ENCODE results near the gene TMC6. TPM values are rescaled to one million over a fixed set of nuclear protein-coding genes. Genes with fewer than 3 reads are reported as not detected.

TMC6 gene
- total and polyA plus RNA-seq, 2 of the 4 experiments (the other 2 are of a cell fraction) = 0.19 TPM; not detected in 1

- Histone ChIP-seq H4K8ac (ENCODE audit: low read depth in 2 of 2, low read length in 2 of 2) (no peak overlapping the region), H3K4ac (ENCODE audit: low read depth, low read length) (no peak overlapping the region), H3K4me1 (ENCODE audit: control insufficient read depth, insufficient read depth, low read length) (no peaks in the 10 kb centered on the region), H3K9me3 (ENCODE audit: control insufficient read depth, insufficient read depth, low read length) (no peaks in the 10 kb centered on the region), H3K56ac (ENCODE audit: extremely low read depth, insufficient read depth, low read length) (no peak overlapping the region), H2AFZ (replicated peaks; ENCODE audit: low read length, poor library complexity) (no peak overlapping the region), H4K5ac (ENCODE audit: low read depth, low read length) (no peak overlapping the region), H4K20me1 (ENCODE audit: insufficient read depth, low read length) (no peaks in the 10 kb centered on the region), H3K9me1 (ENCODE audit: insufficient read depth, low read length) (no peaks in the 10 kb centered on the region), H4K91ac (ENCODE audit: insufficient read depth, low read depth, low read length) (no peak overlapping the region), H3K18ac (ENCODE audit: low read depth, low read length) (no peak overlapping the region), H3K36me3 (ENCODE audit: control insufficient read depth, insufficient read depth, low read length) (no peaks in the 10 kb centered on the region), H2AK5ac (ENCODE audit: low read depth, low read length) (no peak overlapping the region), H3K27ac (ENCODE audit: insufficient read depth, low read length) (no peak overlapping the region), H3K27me3 (ENCODE audit: control insufficient read depth, insufficient read depth, low read length) (peaks cover 45% of the 10 kb centered on the region), H2AK9ac (replicated peaks; ENCODE audit: low read depth, low read length, poor library complexity) (no peak overlapping the region), H2BK5ac (ENCODE audit: low read depth, low read length, poor library complexity, severe bottlenecking) (no peak overlapping the region), H3K79me1 (ENCODE audit: low read depth in 1 of 2, low read length in 2 of 2) (no peaks in the 10 kb centered on the region), H2BK20ac (ENCODE audit: low read depth, low read length) (no peak overlapping the region), H2BK15ac (ENCODE audit: low read depth, low read length) (no peak overlapping the region), H3K4me3 (ENCODE audit: insufficient read depth, low read depth, low read length) (no peak overlapping the region), H3K23ac (ENCODE audit: low read depth, low read length) (no peak overlapping the region), H3K9ac (ENCODE audit: low read depth, low read length) (no peak overlapping the region), H3K14ac (replicated peaks; ENCODE audit: low read depth, low read length) (no peak overlapping the region), H3K4me2 (ENCODE audit: low read depth, low read length) (no peak overlapping the region), H2BK120ac (ENCODE audit: low read depth, low read length) (no peak overlapping the region)
- in situ Hi-C loops (cut with MboI; ENCODE audit: low sequenced_read_pairs) = no loop called here
- dilution Hi-C loops (cut with HindIII; ENCODE audit: low sequenced_read_pairs, unreplicated experiment) = no loop called here
- no peak for TF ChIP-seq CHD1 (IDR thresholded peaks at IDR 0.05; ENCODE audit: low read depth, low read length)
- TF ChIP-seq NFE2L2 (IDR thresholded peaks at IDR 0.05; ENCODE audit: low read depth, low read length) = no peak
- no peak for TF ChIP-seq SMC3 (IDR thresholded peaks at IDR 0.05; ENCODE audit: low read depth, low read length)
- no peak for TF ChIP-seq RCOR1 (IDR thresholded peaks at IDR 0.05; ENCODE audit: insufficient replicate concordance, low read length)
- TF ChIP-seq CTCF (conservative IDR thresholded peaks at IDR 0.05; ENCODE audit: low read depth, low read length) = no peak
- TF ChIP-seq, protein P1, sequence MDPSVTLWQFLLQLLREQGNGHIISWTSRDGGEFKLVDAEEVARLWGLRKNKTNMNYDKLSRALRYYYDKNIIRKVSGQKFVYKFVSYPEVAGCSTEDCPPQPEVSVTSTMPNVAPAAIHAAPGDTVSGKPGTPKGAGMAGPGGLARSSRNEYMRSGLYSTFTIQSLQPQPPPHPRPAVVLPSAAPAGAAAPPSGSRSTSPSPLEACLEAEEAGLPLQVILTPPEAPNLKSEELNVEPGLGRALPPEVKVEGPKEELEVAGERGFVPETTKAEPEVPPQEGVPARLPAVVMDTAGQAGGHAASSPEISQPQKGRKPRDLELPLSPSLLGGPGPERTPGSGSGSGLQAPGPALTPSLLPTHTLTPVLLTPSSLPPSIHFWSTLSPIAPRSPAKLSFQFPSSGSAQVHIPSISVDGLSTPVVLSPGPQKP (IDR thresholded peaks at IDR 0.05; ENCODE audit: borderline replicate concordance, low read depth, low read length) = no peak
- no peak for TF ChIP-seq POLR2A (IDR thresholded peaks at IDR 0.05; ENCODE audit: low read depth, low read length)
- TF ChIP-seq MXI1 (IDR thresholded peaks at IDR 0.05; ENCODE audit: borderline replicate concordance, low read depth, low read length) = no peak
- no peak for TF ChIP-seq MAZ (IDR thresholded peaks at IDR 0.05; ENCODE audit: borderline replicate concordance, low read depth, low read length)
- no peak for TF ChIP-seq MAFK (IDR thresholded peaks at IDR 0.05; ENCODE audit: low read depth, low read length)
- TF ChIP-seq BHLHE40 (IDR thresholded peaks at IDR 0.05; ENCODE audit: low read depth, low read length) = no peak
- TF ChIP-seq, protein P2, sequence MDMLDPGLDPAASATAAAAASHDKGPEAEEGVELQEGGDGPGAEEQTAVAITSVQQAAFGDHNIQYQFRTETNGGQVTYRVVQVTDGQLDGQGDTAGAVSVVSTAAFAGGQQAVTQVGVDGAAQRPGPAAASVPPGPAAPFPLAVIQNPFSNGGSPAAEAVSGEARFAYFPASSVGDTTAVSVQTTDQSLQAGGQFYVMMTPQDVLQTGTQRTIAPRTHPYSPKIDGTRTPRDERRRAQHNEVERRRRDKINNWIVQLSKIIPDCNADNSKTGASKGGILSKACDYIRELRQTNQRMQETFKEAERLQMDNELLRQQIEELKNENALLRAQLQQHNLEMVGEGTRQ (IDR thresholded peaks at IDR 0.05; ENCODE audit: low read depth, low read length) = no peak
- no peak for TF ChIP-seq RFX5 (IDR thresholded peaks at IDR 0.05; ENCODE audit: low read depth, low read length)
- no peak for TF ChIP-seq FOS (IDR thresholded peaks at IDR 0.05; ENCODE audit: low read depth, low read length)
- no peak for TF ChIP-seq RAD21 (IDR thresholded peaks at IDR 0.05; ENCODE audit: low read length)
- no peak for TF ChIP-seq CEBPB (IDR thresholded peaks at IDR 0.05; ENCODE audit: low read depth, low read length)
- whole genome bisulfite sequencing, 2 experiments (ENCODE audit: extremely low coverage in 2 of 2, insufficient read length in 1 of 2) = 85% methylated on average over 3 of the region's 9 CpGs; no CpG with 5 or more reads in 1 of the 2 experiments
- ChIA-PET POLR2A (ENCODE audit: unreplicated experiment) (no interaction called here), CTCF (interaction anchor here (0.5 kb wide), 1 partner anchor 58 kb away, joined by 4 read pairs; no protein-coding TSS in a partner anchor)
- intact Hi-C loops (cut with micrococcal nuclease) = no loop called here
- BruUV-seq (replicated peaks) = no TSS peak
- no peak for DNase-seq
- no peak for ATAC-seq (ENCODE audit: low read depth)
Measured at GRCh38 chr17:78135858-78136500, 7.4 kb upstream of the TMC6 start.

All from IMR-90 (cell line).